Panc1 (cell line): ENCODE measurements around the gene EPS8L2. TPM values are rescaled to one million over a fixed set of nuclear protein-coding genes. Genes with fewer than 3 reads are reported as not detected.

Experiments
- ATAC-seq: fragments of 200-7000 bp; cut with Tn5 transposase; 2 replicates; pipeline ENCODE4 v1.9.1; 2020; ENCODE audit warnings: mild to moderate bottlenecking, moderate library complexity
- BruUV-seq: library from RNA; stranded (reverse); fragments of 400-500 nt; replicated peaks from 2 replicates; lab custom pipeline; 2021; lab: Mats Ljungman, UMichigan
- CTCF ChIA-PET: fragments of 300-600 bp; sonication (Branson Sonifier 250); formaldehyde crosslinking; loops from one replicate; lab custom pipeline; 2022; ENCODE audit warnings: antibody characterized with exemption; lab: Charles Lee
- POLR2A ChIA-PET: fragments of 300-600 bp; sonication (Branson Sonifier 250); formaldehyde crosslinking; loops from one replicate; lab custom pipeline; 2022; ENCODE audit warnings: antibody characterized with exemption; lab: Charles Lee
- DNase-seq: peaks from one replicate; pipeline ENCODE4 v3.0.0-alpha.2; 2010; ENCODE audit warnings: low read depth, low spot score
- H3K27ac ChIP-seq: 2 replicates; pipeline ENCODE4 v1.5.1; 2011; ENCODE audit warnings: mild to moderate bottlenecking, low read length, inconsistent platforms
- H3K27me3 ChIP-seq: fragments of 200-500 bp; sonication (Bioruptor generic); 2 replicates; pipeline ENCODE4 v1.6.0; 2014; ENCODE audit warnings: low read length, inconsistent platforms; ENCODE audit not compliant: control insufficient read depth, insufficient read depth
- H3K36me3 ChIP-seq: fragments of 200-500 bp; sonication (Bioruptor generic); 2 replicates; pipeline ENCODE4 v1.5.1; 2014; ENCODE audit warnings: inconsistent platforms, mild to moderate bottlenecking, low read length, moderate library complexity; ENCODE audit not compliant: control insufficient read depth, insufficient read depth
- H3K4me1 ChIP-seq: 2 replicates; pipeline ENCODE4 v1.5.1; 2011; ENCODE audit warnings: inconsistent platforms, mild to moderate bottlenecking, low read length, moderate library complexity; ENCODE audit not compliant: control insufficient read depth, insufficient read depth
- H3K4me3 ChIP-seq, 2 experiments: 2 replicates each; pipeline ENCODE4 v1.5.1; 2011 to 2012; ENCODE audit warnings: low read depth in 2 of 2, low read length in 2 of 2, mild to moderate bottlenecking in 2 of 2, inconsistent platforms in 1 of 2, moderate library complexity in 1 of 2
- H3K9me3 ChIP-seq: fragments of 200-500 bp; sonication (Bioruptor generic); 2 replicates; pipeline ENCODE4 v1.5.1; 2014; ENCODE audit warnings: low read depth, mild to moderate bottlenecking, inconsistent platforms, low read length, moderate library complexity; ENCODE audit not compliant: control insufficient read depth, insufficient read depth
- CTCF ChIP-seq: fragments of 450-650 bp; IDR thresholded peaks from 2 replicates; pipeline ENCODE4 v1.5.1; 2017; ENCODE audit warnings: mild to moderate bottlenecking
- POLR2AphosphoS5 ChIP-seq: IDR thresholded peaks from 2 replicates; pipeline ENCODE4 v1.6.1; 2012; ENCODE audit warnings: mild to moderate bottlenecking, low read depth, low read length, moderate library complexity
- REST ChIP-seq, 2 experiments: IDR thresholded peaks; 2 replicates each; pipeline ENCODE4 v1.6.1; 2011 to 2012; ENCODE audit warnings: low read depth in 2 of 2, control low read depth in 1 of 2, low read length in 1 of 2, mild to moderate bottlenecking in 1 of 2, moderate library complexity in 1 of 2; ENCODE audit not compliant: insufficient read depth in 1 of 2
- SIN3A ChIP-seq: IDR thresholded peaks from 2 replicates; pipeline ENCODE4 v1.6.1; 2012; ENCODE audit warnings: low read depth, mild to moderate bottlenecking, low read length, moderate library complexity, borderline replicate concordance; ENCODE audit not compliant: insufficient read depth
- TCF7L2 ChIP-seq: IDR thresholded peaks from 2 replicates; pipeline ENCODE4 v1.6.1; 2011; ENCODE audit warnings: mild to moderate bottlenecking, low read depth, low read length, inconsistent platforms
- in situ Hi-C: cut with HindIII; loops from 2 replicates; pipeline ENCODE4 v1.10.0; 2016; ENCODE audit warnings: low sequenced_read_pairs, low pct_unique_long_range_greater_than_20kb
- intact Hi-C: fragments of 100-400 bp; cut with micrococcal nuclease; formaldehyde crosslinking; loops from one replicate; pipeline ENCODE4 v1.10.0; 2022; ENCODE audit not compliant: unreplicated experiment
- total RNA-seq: library from RNA; stranded (reverse); gene quantifications from one replicate; pipeline ENCODE4 v1.2.1, GENCODE V29; 2021; ENCODE audit not compliant: unreplicated experiment

The EPS8L2 gene
- total RNA-seq, 1 experiment from 2014 or later = 256 TPM

- no peak for TF ChIP-seq POLR2AphosphoS5
- TF ChIP-seq REST (IDR thresholded peaks at IDR 0.05; ENCODE audit: insufficient read depth in 1 of 2, low read depth in 2 of 2, low read length in 1 of 2) = no peak
- TF ChIP-seq CTCF = no peak
- TF ChIP-seq SIN3A = no peak
- intact Hi-C loops = no loop called here
- in situ Hi-C loops = no loop called here
- POLR2A ChIA-PET = no interaction called here
- no peak for DNase-seq
- ATAC-seq = no peak
- CTCF ChIA-PET = interaction anchor here (0.5 kb wide), 1 partner anchor 27 kb away, joined by 3 read pairs; no protein-coding TSS in a partner anchor
- Histone ChIP-seq H3K36me3 (peaks cover 12% of the 10 kb centered on the region; the same call in 1 of the 2 replicates), H3K4me1 (peaks cover 15% of the 10 kb centered on the region; the same call in 1 of the 2 replicates), H3K27me3 (no peaks in the 10 kb centered on the region), H3K4me3 (no peak overlapping the region), H3K9me3 (no peaks in the 10 kb centered on the region), H3K27ac (no peak overlapping the region)
- BruUV-seq = no TSS peak
These were observed 18.3 kb upstream of the EPS8L2 start for GRCh38 chr11:687751-688150.

- TSS peak; percentile 27 for BruUV-seq
- intact Hi-C loops = no loop called here
- DNase-seq (no peak), ATAC-seq (no peak)
- ChIA-PET CTCF (no interaction called here), POLR2A (no interaction called here)
- in situ Hi-C loops = no loop called here
- Histone ChIP-seq H3K4me3 (no peak overlapping the region), H3K36me3 (peaks cover 4% of the 10 kb centered on the region; the same call in 1 of the 2 replicates), H3K9me3 (no peaks in the 10 kb centered on the region), H3K27me3 (no peaks in the 10 kb centered on the region), H3K4me1 (peaks cover 25% of the 10 kb centered on the region), H3K27ac (no peak overlapping the region)
- TF ChIP-seq REST (IDR thresholded peaks at IDR 0.05; ENCODE audit: insufficient read depth in 1 of 2, low read depth in 2 of 2, low read length in 1 of 2) = no peak
- TF ChIP-seq TCF7L2 = no peak
- no peak for TF ChIP-seq SIN3A
- TF ChIP-seq CTCF = no peak
- TF ChIP-seq POLR2AphosphoS5 = no peak
These were observed 17.4 kb upstream of the EPS8L2 start for GRCh38 chr11:688681-689080.
